Neural progenitor cell (in vitro differentiated cells): ENCODE measurements around the gene ZNF610.

ENCODE experiments used
- EZH2 ChIP-seq: fragments of 200-600 bp; sonication (generic); IDR thresholded peaks from 2 replicates; pipeline ENCODE4 v1.6.1; 2017; ENCODE audit warnings: antibody characterized with exemption, mild to moderate bottlenecking, moderate library complexity
- EZH2phosphoT487 ChIP-seq: fragments of 200-600 bp; sonication (generic); IDR thresholded peaks from 2 replicates; pipeline ENCODE4 v1.6.1; 2017; ENCODE audit warnings: antibody characterized with exemption
- TF ChIP-seq, protein P1 (sequence below): fragments of 200-600 bp; sonication (generic); IDR thresholded peaks from 2 replicates; pipeline ENCODE4 v1.5.1; 2017; ENCODE audit warnings: antibody characterized with exemption, mild to moderate bottlenecking

DNA sequence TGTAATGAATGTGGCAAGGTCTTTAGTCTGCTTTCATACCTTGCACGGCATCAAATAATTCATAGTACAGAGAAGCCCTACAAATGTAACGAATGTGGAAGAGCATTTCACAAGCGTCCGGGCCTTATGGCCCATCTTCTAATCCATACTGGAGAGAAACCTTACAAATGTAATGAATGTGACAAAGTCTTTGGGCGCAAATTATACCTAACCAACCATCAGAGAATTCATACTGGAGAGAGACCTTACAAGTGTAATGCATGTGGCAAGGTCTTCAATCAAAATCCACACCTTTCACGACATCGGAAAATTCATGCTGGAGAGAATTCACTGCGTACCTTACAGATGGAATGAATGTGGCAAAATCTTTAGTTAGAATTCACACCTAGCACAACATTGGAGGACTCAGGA is 30.4 kb downstream of the ZNF610 start:
- TF ChIP-seq, protein P1, sequence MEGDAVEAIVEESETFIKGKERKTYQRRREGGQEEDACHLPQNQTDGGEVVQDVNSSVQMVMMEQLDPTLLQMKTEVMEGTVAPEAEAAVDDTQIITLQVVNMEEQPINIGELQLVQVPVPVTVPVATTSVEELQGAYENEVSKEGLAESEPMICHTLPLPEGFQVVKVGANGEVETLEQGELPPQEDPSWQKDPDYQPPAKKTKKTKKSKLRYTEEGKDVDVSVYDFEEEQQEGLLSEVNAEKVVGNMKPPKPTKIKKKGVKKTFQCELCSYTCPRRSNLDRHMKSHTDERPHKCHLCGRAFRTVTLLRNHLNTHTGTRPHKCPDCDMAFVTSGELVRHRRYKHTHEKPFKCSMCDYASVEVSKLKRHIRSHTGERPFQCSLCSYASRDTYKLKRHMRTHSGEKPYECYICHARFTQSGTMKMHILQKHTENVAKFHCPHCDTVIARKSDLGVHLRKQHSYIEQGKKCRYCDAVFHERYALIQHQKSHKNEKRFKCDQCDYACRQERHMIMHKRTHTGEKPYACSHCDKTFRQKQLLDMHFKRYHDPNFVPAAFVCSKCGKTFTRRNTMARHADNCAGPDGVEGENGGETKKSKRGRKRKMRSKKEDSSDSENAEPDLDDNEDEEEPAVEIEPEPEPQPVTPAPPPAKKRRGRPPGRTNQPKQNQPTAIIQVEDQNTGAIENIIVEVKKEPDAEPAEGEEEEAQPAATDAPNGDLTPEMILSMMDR = no peak
- TF ChIP-seq EZH2 (no peak), EZH2phosphoT487 (no peak)
